GM12874 (cell line): ENCODE data around the gene CSNK2A1.

ENCODE experiments used
- TF ChIP-seq, protein P1 (sequence below): IDR thresholded peaks from 2 replicates; pipeline ENCODE4 v1.5.1; 2011; ENCODE audit warnings: low read depth, mild to moderate bottlenecking, control low read depth, low read length, moderate library complexity; ENCODE audit not compliant: insufficient read depth

Gene CSNK2A1

DNA sequence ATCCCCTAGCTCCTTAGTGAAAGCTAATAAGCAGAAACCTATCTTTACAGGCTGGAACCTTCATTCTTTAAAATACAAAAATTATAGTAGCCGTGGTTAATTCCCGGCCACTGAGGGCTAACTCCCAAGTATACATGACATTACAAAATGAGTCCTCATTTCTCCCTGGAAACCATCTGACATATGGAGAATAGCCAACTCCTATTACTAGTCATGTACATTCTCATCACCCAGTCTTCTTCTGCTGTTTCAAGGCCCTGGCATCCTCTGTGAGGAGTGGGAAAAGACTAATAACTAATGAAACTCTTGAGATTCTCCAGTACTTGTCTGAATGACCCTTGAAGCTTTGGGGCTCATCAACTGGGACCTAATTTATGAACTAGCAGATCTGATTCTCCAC lies 30.2 kb downstream of the CSNK2A1 start:
- TF ChIP-seq, protein P1, sequence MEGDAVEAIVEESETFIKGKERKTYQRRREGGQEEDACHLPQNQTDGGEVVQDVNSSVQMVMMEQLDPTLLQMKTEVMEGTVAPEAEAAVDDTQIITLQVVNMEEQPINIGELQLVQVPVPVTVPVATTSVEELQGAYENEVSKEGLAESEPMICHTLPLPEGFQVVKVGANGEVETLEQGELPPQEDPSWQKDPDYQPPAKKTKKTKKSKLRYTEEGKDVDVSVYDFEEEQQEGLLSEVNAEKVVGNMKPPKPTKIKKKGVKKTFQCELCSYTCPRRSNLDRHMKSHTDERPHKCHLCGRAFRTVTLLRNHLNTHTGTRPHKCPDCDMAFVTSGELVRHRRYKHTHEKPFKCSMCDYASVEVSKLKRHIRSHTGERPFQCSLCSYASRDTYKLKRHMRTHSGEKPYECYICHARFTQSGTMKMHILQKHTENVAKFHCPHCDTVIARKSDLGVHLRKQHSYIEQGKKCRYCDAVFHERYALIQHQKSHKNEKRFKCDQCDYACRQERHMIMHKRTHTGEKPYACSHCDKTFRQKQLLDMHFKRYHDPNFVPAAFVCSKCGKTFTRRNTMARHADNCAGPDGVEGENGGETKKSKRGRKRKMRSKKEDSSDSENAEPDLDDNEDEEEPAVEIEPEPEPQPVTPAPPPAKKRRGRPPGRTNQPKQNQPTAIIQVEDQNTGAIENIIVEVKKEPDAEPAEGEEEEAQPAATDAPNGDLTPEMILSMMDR = no peak

DNA sequence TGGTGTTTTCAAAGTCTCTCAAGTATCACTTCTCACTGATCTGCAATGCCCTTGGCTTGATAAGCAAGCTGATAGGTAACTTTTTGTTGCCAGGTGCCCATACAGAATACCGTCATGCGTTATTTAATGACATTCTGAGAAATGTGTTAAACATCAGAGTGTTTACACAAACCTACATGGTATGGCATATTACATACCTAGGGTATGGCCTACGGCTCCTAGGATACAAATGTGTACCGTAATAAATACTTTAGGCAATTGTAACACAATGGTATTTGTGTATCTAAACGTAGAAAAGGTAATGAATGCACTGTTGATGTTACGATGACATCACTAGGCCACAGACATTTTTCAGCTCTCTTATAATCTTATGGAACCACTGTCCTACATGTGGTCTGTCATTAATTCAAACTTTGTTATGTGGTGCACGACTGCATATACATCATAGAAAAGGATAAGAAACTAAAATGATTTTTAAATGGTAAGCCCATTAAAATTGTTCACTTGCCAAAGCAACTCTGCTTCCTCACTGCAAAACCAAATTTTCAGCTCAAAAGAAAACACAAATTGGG lies 35.7 kb downstream of the CSNK2A1 start:
- TF ChIP-seq, protein P1 = no peak

DNA sequence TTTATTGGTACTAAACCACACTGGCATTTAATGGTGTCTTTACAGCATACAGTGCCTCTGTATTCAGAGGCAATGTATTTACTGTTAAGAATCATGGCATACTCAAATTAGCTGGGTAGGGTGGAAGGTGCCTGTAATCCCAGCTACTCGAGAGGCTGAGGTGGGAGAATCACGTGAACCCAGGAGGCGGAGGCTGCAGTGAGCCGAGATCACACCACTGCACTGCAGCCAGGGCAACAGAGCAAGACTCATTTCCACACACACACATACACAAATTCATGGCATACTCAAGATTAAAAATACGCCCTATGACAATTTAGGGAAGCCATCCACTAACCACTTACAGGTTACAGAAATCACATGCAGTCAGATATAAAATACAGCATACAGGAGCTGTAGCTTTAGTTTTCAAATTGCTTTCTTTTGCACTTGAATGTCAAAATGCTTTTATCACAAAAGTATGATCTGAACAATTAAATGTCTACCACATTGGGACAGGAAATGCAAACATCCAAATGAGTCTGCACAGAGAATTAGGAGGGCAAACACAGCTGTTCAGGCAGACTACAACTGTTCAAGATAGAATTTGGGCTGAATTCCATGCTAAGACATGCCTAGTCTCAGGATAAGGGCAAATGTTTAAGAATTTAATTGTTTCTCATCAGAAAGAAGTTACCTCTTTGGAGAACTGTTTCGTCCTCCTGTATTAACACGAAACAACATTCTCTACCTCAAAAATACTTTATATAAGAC lies 36.4 kb downstream of the CSNK2A1 start:
- TF ChIP-seq, protein P1 = no peak

DNA sequence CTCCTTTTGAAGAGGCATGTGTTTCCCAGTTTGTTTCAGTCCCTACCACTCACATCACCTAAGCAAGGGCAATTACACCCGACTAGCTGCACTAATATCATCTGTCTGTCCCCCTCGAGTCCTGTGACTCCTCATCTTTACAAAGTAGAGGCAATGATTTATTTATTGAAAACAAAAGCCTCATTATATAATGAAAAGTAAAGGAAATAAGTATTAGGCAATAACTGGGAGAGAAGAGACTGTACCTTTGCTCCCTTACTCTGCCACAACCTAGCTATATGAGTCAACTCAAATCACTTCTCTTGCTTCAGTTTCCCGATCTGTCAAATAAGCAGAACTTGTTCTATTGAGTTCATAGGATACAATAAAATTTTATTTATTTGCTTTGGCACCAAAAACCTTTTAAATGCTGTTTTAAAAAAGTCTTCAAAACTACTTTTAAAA lies 38.9 kb downstream of the CSNK2A1 start:
- TF ChIP-seq, protein P1 = no peak

DNA sequence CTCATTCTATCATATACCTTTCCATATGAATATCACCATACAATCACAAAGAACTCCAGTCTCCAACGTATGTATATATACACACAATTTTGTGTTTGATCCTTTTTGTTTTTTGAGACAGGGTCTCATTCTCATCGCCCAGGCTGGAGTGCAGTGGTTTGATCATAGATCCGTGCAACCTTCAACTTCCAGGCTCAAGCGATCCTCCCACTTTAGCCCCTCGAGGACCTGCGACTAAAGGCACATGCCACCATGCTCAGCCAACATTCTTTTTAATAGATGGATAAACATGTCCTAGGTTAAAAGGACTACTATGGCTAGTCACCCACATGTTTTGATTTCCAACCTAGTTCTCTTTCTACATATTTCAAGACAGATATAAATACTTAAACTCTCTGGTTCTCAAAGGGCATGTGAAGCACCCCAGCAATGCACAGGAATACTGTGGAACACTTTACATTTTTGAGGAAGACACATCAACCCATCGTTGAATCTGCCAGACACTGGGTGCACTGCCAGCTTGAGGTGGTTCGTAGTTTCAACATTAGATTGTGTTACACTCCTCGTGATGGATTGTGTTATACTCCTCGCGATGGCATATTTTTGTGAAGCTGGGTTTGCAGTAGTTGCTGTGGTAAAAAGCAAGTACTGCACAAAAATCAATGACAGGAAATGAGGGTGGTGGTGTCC lies 40.4 kb downstream of the CSNK2A1 start:
- TF ChIP-seq, protein P1 = no peak

DNA sequence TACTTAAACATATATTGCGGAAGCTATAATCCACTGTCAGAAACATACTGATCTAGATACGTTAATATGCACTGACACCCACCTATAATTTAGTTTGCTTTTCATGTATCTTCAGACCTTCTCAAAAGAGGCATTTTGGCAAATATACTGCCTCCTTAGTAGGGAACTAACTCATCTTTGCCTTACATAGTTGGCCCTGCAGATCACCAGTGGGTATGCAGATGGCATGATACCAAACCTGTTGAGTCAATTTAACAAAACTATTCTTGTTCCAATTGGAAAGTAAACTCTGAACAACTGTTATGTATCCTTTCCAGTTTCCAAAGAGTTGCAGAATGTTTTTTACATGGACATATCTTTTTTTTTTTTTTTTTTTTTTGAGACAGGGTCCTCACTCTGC lies 45.6 kb downstream of the CSNK2A1 start:
- TF ChIP-seq, protein P1 = no peak

DNA sequence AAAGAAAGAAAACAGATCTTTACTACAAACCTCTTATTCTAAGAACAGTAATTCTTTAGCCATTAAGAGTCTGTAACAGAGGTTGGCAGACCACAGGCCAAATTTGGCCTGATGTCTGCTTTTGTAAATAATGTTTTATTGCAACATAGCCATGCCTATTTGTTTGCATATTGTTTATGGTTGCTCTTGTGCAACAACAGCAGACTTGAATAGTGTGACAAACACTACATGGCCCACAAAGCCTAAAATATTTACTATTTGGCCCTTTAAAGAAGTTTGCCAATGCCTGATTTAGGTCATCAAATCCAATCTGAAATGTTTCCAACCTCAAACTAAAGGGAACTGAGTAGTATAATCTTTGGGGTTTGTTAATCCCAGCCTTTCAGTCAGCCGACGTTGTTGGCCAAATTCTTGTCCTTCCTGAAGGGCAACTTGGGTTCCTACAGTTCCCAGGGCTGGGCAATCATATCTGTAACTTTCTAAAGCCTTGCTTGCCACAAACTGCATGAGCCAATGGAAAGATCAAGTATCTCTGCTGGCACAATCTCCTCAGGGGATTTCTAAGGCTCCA lies 47.4 kb downstream of the CSNK2A1 start:
- TF ChIP-seq, protein P1 = no peak
